HG03066 (cell line): ENCODE data around the gene SLC22A4.

Source experiments
- ATAC-seq: cut with Tn5 transposase; IDR thresholded peaks from one replicate; pipeline ENCODE4 v1.9.1; 2021; ENCODE audit warnings: low read depth; ENCODE audit not compliant: unreplicated experiment

Gene SLC22A4

DNA sequence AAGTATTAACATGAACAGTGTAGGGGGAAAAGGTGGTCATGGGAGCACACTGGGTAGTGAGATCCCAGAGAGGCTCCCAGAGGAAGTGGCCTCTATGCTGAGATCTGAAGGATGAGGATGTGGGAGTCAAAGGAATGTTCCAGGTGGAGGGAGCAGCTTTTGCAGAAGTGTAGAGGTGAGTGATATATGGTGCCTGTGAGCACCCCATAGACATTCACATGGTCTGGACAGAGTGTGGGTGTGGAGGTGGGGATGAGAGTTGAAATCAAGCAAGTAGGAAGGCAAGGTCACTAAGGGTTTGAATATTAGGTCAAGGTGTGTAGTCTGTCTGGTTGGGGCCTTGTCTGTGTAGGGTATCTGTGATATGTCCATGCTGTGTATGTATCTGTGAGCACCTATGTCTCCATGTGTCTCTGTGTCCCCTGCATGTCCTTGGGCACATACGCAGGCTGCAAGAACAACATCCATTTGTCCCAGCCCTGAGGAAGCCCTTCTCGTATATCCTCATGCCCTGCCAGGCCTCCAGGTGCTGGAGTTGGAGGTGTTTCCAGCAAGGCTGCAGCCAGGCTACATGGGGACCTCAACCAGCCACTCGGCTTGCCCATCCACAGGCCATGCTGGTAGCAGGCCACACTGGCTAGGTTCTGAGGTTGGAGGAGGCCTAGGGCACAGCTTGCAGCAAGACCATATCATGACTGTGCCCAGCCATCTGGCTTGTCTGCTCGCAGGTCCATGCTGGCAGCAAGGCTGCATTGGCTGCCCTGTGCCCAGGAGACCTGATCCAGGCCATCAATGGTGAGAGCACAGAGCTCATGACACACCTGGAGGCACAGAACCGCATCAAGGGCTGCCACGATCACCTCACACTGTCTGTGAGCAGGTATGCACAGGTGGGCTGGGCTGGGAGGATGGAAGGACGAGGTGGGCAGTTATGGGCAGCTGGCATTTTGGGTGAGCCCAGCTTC lies 32.0 kb upstream of the SLC22A4 start:
- no peak for ATAC-seq

DNA sequence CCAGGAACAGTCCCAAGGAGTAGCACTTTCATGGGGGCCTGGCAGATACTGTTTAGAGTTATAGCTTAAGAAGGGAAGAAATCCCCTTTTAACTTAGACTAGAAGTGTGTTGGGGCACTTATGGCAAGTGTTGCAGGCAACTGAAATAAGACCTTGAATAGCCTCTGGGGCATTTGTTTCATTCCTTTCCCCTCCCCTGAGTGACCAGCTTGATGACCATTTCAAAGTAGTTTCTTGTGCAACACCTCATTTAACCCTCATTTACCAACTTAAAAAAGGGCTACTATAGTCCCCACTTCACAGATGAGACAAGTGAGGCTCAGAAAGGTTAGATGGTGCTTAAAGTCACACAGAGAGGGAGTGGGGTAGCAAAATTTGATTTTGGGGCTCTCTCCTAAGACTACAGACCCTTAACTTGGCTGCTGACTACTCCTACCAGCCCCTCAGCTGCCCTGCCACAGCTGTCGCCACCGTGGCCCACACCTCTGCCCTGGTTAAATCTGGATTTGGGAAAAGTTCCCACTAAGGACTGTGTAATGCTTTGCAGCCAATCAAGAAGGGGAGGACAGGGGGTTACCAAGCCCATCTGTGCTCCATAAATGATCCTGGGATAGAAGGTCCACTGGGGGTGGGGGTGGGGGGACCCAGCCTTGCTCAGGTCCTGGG lies 31.2 kb upstream of the SLC22A4 start:
- ATAC-seq: no peak

DNA sequence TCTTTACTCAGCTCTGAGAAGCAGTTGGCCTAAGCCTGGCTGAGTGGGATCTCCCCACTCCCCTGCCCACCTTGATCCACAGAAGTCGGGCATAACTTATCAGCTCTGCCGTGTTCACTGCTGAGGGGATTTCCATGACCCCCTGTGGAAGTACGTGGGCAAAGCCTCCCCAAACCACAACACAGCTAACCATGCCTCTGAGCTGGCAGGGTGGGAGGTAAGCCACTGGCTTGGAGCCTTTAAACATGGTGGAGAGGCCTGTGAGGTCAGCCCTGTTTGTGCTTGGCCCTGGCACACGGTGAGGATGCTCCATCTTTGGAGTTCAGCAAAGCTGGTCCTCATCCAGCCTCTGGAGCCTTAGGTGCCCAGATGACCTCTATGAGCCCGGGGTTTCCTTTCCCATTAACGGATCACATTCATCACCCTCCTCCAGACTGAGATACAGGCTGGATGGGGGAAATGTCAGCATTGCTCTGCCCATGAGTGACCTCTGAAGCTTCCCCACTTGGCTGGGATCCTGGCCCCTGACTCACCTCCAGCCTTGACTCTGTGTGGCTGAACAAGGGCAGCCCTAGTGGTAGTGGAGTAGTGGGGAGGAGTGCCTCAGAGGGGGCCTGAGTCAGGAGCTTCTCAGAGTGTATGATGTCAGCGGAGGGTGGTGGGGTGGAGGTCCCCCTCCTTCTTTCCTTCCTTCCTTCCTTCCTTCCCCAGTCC lies 30.5 kb upstream of the SLC22A4 start:
- ATAC-seq: no peak

DNA sequence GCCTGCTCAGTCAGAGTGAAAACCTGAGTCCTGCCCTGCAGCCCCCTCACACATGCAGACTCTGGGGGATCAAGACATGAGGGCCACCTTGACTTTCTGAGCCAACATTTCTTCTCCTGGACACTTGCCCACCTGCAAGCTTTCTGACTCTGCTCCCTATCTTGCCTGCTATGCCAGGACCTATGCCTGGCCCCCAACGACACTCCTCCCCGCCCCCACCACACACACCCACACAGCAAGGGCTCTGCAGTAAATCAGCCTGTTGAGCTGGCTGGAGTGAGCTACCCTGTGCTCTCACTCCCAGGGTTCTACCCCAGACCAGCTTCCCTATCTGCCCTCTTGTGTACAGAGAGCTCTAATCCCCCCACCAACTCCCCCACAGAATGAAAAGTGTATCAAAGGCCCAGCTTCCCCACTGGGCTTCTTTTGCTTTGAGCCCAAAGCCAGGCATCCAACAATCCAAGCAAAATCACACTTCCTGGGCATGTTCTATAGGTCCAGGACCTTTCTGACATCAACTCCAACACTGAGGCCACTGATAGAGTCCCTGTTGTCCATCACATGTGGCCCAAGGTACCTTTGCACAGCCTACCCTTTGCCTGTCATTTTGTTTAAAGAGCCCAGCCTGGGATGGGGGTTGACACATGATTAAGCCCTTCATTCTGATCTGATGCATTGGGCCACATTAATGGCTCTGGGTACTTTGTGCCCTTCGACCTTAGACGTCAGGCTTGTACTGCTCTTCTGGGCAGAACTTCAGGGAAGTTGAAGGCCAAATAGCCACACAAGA lies 29.5 kb upstream of the SLC22A4 start:
- no peak for ATAC-seq

DNA sequence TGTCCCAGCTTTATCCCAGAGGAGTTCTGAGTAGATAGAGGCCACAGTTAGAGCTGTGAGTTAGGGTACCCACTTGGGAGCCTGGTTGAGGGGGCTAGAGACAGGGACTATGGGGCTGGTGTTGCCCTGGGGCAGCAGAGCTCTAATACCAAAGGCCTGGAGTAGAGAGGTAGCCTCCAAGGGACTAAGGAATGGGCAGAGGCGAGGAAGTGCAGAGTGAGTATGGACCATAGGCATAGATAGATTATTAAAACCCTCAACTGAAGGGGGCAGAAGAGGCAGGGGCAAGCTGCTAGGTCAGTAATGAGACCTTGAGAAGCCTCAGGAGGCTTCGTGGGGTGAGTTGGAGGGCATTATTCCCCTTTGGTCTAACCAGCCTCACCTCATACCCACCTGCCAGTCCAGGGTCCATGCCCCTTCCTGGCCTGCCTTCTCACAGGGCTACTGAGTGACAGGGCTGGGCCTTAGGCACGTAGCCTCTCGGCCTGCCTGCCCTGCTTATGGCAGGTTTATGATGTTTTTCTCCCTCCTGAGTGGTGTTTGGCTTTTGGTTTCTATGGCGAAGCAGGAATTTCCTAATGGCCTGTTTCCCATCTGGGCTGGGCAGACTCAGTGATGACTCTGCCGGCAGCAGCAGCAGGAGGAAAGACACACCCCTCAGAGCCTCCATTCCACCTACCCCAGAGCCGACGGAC lies 28.7 kb upstream of the SLC22A4 start:
- ATAC-seq: no peak

DNA sequence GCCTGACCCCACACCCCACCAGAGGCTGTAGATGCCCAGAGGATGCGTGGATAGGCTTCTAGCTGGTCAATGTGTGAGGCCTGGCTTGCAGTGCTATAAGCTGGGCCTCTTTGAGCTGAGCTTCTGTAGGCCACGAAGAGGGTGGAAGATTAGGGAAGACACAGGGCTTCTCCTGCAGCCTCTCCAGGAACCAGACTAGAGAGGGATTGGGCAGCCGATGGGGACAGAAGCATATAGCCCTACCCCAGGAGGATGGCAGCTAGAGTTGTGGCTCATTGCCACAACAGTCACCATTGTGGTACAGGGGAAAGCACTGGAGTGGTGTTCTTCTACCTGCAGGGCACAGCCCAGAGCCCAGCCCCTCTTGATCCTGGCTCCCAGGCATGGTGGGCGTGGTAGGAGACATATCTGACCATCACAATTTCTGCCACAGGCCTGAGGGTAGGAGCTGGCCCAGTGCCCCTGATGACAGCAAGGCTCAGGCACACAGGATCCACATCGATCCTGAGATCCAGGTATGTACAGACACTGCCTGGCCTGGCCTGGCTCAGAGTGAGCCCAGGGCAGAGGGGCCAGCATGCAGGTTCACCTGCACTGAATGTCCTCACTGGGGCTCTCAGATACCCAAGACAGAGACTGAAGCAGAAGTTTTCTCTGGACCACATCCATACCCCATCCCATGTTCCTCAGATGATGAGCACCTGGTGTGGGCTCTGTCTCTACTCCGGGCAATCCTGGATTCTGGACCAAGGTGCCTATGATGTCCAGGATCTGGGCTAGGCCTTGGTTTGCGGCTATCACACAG lies 28.0 kb upstream of the SLC22A4 start:
- ATAC-seq: no peak

DNA sequence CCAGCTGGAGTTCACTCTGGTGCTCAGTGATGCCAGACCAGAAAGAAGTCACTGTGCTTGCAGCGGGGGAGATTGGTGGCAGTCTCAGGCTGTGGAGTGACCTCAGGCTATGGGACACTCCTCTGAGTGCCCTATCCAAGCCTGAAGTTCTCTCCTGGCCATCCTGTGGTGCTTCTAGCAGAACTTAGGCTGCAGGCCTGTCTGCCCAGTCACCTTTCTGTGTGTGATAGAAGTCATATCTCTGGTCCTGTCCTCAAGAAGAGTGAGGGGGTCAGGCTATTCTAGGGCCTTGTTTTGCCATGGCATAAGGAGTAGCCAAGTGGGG lies 27.4 kb upstream of the SLC22A4 start:
- no peak for ATAC-seq

DNA sequence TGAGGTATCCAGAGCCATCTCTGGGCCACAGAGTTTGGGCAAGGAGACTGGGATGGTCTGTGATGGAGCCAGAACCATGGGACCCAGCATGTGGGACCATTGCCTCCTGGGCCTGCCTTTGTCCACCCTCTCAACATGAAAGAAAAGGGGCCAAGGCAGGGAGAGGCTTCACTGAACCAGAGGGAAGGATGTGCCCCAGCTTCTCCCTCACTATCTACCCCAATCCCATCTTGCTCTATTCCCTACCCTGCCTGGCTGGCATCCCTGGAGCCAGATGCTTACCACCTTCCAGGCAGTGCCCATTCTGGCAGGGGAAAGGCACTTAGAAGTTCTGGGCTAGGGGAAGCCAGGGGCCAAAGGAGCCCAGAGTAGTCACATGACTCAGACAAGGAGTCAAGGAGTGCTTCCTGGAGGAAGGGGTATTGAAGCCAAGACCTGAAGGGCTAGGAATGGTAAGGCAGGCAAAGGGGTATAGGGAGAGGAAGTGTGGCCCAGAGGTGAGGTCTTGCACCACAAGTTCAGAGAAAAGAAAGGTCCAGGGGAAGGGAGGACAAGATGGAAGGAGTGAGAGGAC lies 26.9 kb upstream of the SLC22A4 start:
- no peak for ATAC-seq

DNA sequence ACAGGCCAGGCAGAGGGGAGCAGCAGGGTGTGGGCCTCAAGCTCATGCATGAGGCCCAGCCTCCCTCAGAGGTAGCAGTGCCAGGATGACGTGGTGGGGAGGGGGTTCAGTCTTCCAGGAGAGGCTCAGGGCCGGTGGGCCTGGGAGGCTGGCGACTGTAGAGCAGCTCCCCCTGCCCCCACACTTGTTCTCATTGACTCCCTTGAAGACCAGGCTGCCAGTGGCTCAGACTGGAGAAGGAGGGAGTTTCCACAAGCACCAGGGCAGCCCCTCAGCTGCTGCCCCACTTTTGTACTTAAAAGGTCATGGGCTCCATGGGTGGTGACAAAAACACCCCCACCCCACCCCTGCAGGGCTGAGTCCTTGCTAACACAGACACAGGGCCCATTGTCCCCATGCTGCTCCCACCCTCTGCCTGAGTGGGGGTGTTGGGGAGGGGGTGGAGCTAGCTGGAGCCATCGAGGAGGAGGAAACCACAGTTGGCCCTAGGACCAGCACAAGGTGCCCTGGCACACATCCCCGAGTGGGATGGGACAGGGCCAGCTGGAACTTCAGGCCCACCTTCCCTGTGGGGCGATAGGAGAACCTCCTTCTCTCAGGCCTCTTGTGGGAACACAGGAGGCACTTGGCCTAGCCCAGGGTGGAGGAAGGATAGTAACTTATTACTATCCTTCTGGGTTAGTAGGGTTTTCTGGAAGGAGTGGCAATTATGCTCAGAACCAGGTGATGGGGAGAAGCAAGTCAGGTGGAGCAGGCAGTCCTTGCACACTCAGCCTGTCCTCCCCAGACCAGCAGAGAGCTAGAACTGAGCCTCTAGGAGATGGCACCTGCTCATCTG lies 26.0 kb upstream of the SLC22A4 start:
- ATAC-seq: peak; percentile 7

DNA sequence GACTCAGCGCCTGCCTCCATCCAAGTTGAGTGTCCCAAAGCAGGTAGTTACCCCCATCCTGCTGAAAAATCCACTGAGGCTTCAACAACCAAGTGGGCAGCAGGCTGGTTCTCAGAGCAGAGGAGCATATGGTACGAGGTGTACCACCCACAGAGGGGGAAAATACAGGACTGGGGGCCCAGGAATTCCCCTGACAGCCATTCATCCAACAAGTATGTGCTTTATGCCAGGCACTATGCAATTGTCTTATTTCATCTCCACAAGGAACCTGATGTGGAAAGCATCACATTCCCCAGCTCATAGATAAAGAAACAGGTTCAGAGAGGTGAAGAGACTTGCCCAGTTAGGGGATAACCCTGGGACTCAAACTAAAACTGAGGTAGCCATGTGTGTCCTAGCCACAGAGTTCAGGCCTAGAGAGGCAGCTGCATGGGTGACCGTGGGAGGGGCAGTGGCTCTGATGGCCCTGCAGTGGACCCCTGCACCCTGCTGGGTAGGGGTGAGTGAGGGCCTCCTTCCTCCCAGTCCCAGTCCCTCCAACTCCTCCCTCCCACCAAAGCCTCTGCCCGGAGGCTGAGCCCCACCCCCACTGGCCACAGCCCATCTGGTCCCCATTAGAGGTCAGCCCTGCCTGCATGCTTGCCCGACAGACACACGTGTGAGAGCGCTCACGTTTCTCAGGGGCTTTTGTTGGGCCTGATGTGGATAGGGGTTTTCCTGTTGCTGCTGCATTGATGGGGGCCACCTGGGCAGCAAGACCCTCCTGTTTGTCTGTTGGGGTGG lies 25.2 kb upstream of the SLC22A4 start:
- peak; percentile 74 for ATAC-seq

DNA sequence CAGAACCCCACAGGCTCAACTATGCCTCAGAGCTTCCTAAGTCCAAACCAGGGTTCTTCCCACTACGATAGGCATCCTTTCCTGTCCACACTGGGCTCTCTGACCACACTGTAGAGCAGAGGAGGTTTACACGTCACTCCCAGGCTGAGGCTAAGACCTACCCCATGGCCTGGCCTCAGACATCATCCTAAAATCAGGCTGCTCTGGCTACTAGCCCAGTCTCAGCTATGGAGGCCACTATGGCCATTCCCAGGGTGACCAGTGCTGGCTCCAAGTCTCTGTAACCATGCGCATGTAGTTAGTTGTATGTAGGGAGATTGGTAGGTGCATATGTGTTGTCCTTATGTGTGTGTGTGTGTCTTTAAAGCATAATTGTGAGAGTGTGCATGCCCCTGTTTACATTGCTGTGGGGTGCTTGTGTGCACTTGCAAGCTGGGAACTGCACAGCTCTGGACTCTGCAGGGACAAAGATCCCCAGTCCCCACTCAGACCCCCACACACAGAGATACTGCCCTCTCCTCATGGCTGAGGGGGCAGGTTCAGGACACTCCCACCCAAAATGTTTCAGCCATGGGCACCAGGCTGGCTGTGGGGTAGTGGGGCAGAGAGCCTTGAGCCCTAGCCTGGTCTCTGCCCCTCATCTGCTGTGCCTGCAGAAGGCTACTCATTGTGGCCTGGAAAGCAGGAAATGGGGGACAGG lies 24.4 kb upstream of the SLC22A4 start:
- ATAC-seq: no peak

DNA sequence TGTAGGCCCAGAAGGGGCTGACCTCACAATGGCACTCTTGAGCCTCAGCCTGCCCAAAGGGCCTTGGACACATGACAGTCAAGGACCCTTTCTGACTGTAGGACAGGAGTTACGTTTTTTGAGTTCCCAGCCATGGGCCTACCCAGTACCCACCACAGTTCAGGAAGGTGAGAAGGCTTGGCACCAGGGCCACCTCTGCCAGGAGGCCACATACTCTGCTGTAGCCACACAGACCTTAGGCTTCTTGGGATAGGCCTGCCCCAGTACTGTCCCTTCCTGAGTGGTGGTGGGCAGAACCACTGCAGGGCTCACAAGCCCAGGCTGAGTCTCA lies 23.9 kb upstream of the SLC22A4 start:
- ATAC-seq: no peak

DNA sequence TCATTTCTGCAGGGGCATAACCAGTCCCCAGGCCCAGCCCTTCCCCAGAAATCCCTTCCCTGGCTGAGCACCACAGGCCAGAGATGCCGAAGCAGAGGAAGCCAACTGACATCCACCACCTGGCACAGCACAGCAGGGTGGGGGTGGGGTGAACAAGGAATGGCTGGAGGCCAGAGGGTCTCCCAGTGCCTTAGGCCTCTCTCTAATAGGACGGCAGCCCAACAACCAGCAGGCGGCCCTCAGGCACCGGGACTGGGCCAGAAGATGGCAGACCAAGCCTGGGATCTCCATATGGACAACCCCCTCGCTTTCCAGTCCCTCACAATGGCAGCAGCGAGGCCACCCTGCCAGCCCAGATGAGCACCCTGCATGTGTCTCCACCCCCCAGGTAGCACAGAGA lies 23.5 kb upstream of the SLC22A4 start:
- no peak for ATAC-seq

DNA sequence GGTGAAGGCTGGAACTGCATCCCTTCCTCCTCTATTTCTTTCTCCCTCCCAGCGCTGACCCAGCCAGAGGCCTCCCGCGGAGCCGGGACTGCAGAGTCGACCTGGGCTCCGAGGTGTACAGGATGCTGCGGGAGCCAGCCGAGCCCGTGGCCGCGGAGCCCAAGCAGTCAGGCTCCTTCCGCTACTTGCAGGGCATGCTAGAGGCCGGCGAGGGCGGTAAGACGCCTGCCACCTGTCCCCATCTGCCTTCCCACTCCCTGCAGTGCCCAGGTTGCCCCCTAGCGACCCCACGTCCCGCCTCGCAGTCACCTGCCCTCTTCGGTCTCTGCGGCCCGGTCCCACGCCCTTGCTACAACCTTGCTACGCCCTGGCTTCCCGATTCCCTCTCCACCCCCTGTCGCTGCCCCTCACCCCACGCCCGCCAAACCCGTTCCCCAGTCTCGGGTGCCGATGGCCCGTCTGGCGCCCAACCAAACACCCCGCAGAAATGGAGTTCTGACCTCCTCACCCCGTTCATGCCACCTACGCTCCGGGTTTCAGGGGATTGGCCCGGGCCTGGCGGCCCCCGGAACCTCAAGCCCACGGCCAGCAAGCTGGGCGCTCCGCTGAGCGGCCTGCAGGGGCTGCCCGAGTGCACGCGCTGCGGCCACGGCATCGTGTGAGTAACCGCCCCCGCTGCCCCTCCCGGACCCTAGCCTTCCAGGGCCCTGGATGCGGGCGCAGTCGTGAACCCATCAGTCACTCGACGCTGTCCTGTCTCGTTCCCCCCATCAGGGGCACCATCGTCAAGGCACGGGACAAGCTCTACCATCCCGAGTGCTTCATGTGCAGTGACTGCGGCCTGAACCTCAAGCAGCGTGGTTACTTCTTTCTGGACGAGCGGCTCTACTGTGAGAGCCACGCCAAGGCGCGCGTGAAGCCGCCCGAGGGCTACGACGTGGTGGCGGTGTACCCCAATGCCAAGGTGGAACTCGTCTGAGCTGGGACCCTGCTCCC lies 22.6 kb upstream of the SLC22A4 start:
- ATAC-seq: no peak

DNA sequence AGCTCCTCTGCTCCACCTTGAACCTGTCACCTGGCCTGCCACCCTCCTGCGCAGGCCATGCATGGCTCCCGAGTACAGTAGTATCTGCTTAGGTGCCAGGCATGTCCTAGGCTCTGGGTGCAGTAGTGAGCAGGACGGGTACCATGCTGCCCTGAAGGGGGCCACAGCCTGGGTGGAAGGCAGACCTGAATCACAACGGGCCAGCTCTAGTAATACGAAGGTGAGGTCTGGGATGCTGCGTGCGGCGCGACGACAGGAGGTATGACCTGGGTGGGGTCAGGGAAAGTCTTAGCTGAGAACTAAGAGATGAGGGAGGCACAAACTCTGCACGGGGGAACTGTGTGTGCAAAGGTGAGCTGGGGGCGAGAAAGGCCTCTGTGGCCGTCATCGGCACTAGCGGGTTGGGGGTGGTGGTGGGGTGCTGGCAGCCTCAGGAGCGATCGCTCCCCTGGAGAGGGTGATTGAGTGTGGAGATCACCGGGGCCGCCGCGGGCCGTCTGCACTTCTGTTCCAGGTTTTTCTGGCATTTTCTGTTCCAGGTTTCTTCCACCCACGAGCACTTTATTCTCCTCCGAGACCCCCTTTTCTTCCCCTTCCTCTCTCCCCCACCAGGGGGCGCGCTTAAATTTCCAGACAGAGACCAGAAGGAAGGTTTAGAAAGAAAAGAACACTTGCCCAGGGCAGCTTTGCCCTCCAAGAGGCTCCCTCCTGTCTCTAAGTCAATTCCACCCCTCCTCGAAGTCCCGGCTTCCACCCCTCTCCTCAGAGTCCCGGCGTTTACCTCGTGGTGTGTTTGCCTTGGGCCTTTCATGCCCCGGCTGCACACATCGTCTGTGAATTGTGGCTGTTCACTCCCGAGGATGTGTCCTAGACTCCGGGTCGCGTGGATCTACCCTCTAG lies 21.6 kb upstream of the SLC22A4 start:
- ATAC-seq: no peak
